GM23248 (cell line): ENCODE measurements around the gene UQCRC1. TPM values are rescaled to one million over a fixed set of nuclear protein-coding genes. Genes with fewer than 3 reads are reported as not detected.

Experiments used
- DNase-seq: peaks from one replicate; pipeline ENCODE4 v3.0.0-alpha.2; 2015
- H2AFZ ChIP-seq: fragments of 200-600 bp; sonication (generic); 2 replicates; pipeline ENCODE4 v1.6.1; 2016; ENCODE audit warnings: antibody characterized with exemption
- H3F3A ChIP-seq: fragments of 200-600 bp; sonication (generic); 2 replicates; pipeline ENCODE4 v1.6.1; 2016; ENCODE audit warnings: mild to moderate bottlenecking, antibody characterized with exemption, mixed run types; ENCODE audit not compliant: insufficient read depth
- H3K27ac ChIP-seq: fragments of 200-600 bp; sonication (generic); 2 replicates; pipeline ENCODE4 v1.5.1; 2016; ENCODE audit warnings: mild to moderate bottlenecking
- H3K27me3 ChIP-seq: fragments of 200-600 bp; sonication (generic); replicated peaks from 2 replicates; pipeline ENCODE4 v1.6.1; 2016; ENCODE audit warnings: mild to moderate bottlenecking; ENCODE audit not compliant: insufficient read depth
- H3K36me3 ChIP-seq: fragments of 200-600 bp; sonication (generic); 2 replicates; pipeline ENCODE4 v1.6.1; 2016; ENCODE audit warnings: low read depth, mild to moderate bottlenecking
- H3K4me1 ChIP-seq: fragments of 200-600 bp; sonication (generic); 2 replicates; pipeline ENCODE4 v1.6.1; 2016; ENCODE audit warnings: mild to moderate bottlenecking; ENCODE audit not compliant: insufficient read depth
- H3K4me2 ChIP-seq: fragments of 200-600 bp; sonication (generic); one replicate; pipeline ENCODE4 v1.6.1; 2016; ENCODE audit warnings: mild to moderate bottlenecking; ENCODE audit not compliant: unreplicated experiment
- H3K4me3 ChIP-seq: fragments of 200-600 bp; sonication (generic); 2 replicates; pipeline ENCODE4 v1.5.1; 2016; ENCODE audit warnings: mild to moderate bottlenecking
- H3K79me2 ChIP-seq: fragments of 200-600 bp; sonication (generic); 2 replicates; pipeline ENCODE4 v1.6.1; 2016; ENCODE audit warnings: mild to moderate bottlenecking; ENCODE audit not compliant: insufficient read depth
- H3K9ac ChIP-seq: fragments of 200-600 bp; sonication (generic); 2 replicates; pipeline ENCODE4 v1.6.1; 2016; ENCODE audit warnings: mild to moderate bottlenecking
- H3K9me2 ChIP-seq: fragments of 200-600 bp; sonication (generic); 2 replicates; pipeline ENCODE4 v1.6.1; 2016; ENCODE audit warnings: mixed run types, mild to moderate bottlenecking, moderate library complexity; ENCODE audit not compliant: insufficient read depth
- H3K9me3 ChIP-seq: fragments of 200-600 bp; sonication (generic); one replicate; pipeline ENCODE4 v1.6.1; 2017; ENCODE audit warnings: low read depth
- H4K20me1 ChIP-seq: fragments of 200-600 bp; sonication (generic); 2 replicates; pipeline ENCODE4 v1.6.0; 2016; ENCODE audit not compliant: insufficient read depth
- EZH2 ChIP-seq: fragments of 200-600 bp; sonication (generic); IDR thresholded peaks from 2 replicates; pipeline ENCODE4 v1.6.1; 2018; ENCODE audit warnings: antibody characterized with exemption, mild to moderate bottlenecking; ENCODE audit not compliant: insufficient read depth, poor library complexity, severe bottlenecking
- EZH2phosphoT487 ChIP-seq: fragments of 200-600 bp; sonication (generic); IDR thresholded peaks from 2 replicates; pipeline ENCODE4 v1.6.1; 2018; ENCODE audit warnings: antibody characterized with exemption, moderate library complexity, mild to moderate bottlenecking, low read depth; ENCODE audit not compliant: insufficient read depth
- WGBS, 2 experiments: methylation state at CpG; one replicate each; pipeline ENCODE4 v1.1.6; 2015 to 2017; ENCODE audit warnings: low lambda C conversion rate in 2 of 2, low coverage in 1 of 2; ENCODE audit errors: missing lambda C conversion rate in 2 of 2; 5-methylcytosine and 5-hydroxymethylcytosine counted together
- in situ Hi-C: fragments of 300-500 bp; cut with MboI; formaldehyde crosslinking; loops from 2 replicates; pipeline ENCODE4 v1.15.0; 2020
- polyA plus RNA-seq: library from polyadenylated mRNA; unstranded; fragments of >200 nt; fragmentation: Nextera tagmentation; extraction: Ambion mirVana; gene quantifications from 2 replicates; pipeline ENCODE4 v1.2.1, GENCODE V29; 2016
- total RNA-seq: library from RNA; depleted of rRNA; stranded (reverse); fragments of >200 nt; shearing (Covaris generic); gene quantifications from 2 replicates; pipeline ENCODE4 v1.2.3, GENCODE V29; 2014

UQCRC1 gene
- total and polyA plus RNA-seq, 2 experiments from 2014 or later: 252 to 285 TPM

- no peaks in the 10 kb centered on the region for H3K9me3 ChIP-seq
- H4K20me1 ChIP-seq: no peaks in the 10 kb centered on the region
- no peak overlapping the region for H3K9ac ChIP-seq
- in situ Hi-C loops: no loop called here
- 83 to 86% methylated on average over 8 of the region's 8 CpGs for WGBS, 2 experiments
- no peaks in the 10 kb centered on the region for H3K9me2 ChIP-seq
- H3K27me3 ChIP-seq: no peaks in the 10 kb centered on the region
- peaks cover 17% of the 10 kb centered on the region; the same call in 1 of the 2 replicates for H3K36me3 ChIP-seq
- H3K4me2 ChIP-seq: no peak overlapping the region
- peaks cover 52% of the 10 kb centered on the region for H3K4me1 ChIP-seq
- no peak overlapping the region for H3K4me3 ChIP-seq
- DNase-seq: no peak
- no peak overlapping the region for H3K27ac ChIP-seq
- H3K79me2 ChIP-seq: peaks cover 7% of the 10 kb centered on the region; the same call in 1 of the 2 replicates
- peaks cover 41% of the 10 kb centered on the region for H3F3A ChIP-seq
- no peak for TF ChIP-seq EZH2
- TF ChIP-seq EZH2phosphoT487: no peak
- H2AFZ ChIP-seq: no peak overlapping the region
Measured at GRCh38 chr3:48596676-48597407, 12.6 kb downstream of the UQCRC1 start.

- TF ChIP-seq EZH2phosphoT487: no peak
- TF ChIP-seq EZH2: no peak
- H3K4me1 ChIP-seq: peaks cover 52% of the 10 kb centered on the region
Measured at GRCh38 chr3:48596157-48596556, 13.3 kb downstream of the UQCRC1 start.

GRCh38 chr3:48595526-48596121 is 13.8 kb downstream of the UQCRC1 start:
- in situ Hi-C loops: no loop called here
- H3K4me1 ChIP-seq: peaks cover 52% of the 10 kb centered on the region
- H2AFZ ChIP-seq: no peak overlapping the region
- H3F3A ChIP-seq: peaks cover 32% of the 10 kb centered on the region
- no peak for TF ChIP-seq EZH2
- no peak for TF ChIP-seq EZH2phosphoT487
- peak overlapping the region; percentile 72; the same call in 1 of the 2 replicates for H3K9ac ChIP-seq
- peaks cover 7% of the 10 kb centered on the region; the same call in 1 of the 2 replicates for H3K79me2 ChIP-seq
- DNase-seq: peak; percentile 97
- no peaks in the 10 kb centered on the region for H4K20me1 ChIP-seq
- H3K36me3 ChIP-seq: peaks cover 12% of the 10 kb centered on the region; the same call in 1 of the 2 replicates
- WGBS, 2 experiments: 1 to 3% methylated on average over 10 of the region's 10 CpGs
- peak overlapping the region; percentile 44 for H3K27ac ChIP-seq
- H3K27me3 ChIP-seq: no peaks in the 10 kb centered on the region
- H3K4me2 ChIP-seq: peak overlapping the region; percentile 76
- H3K9me2 ChIP-seq: no peaks in the 10 kb centered on the region
- no peaks in the 10 kb centered on the region for H3K9me3 ChIP-seq
- peak overlapping the region; percentile 68 for H3K4me3 ChIP-seq

More at GRCh38 chr3:48596157-48596556, 13.3 kb downstream of the UQCRC1 start:
- Histone ChIP-seq H3K79me2 (peaks cover 7% of the 10 kb centered on the region; the same call in 1 of the 2 replicates), H4K20me1 (no peaks in the 10 kb centered on the region), H2AFZ (no peak overlapping the region), H3K4me3 (no peak overlapping the region), H3K27ac (peak overlapping the region; percentile 44), H3K9me2 (no peaks in the 10 kb centered on the region), H3F3A (peaks cover 34% of the 10 kb centered on the region), H3K27me3 (no peaks in the 10 kb centered on the region), H3K4me2 (peak overlapping the region; percentile 76), H3K9ac (peak overlapping the region; percentile 14; the same call in 1 of the 2 replicates), H3K36me3 (peaks cover 17% of the 10 kb centered on the region; the same call in 1 of the 2 replicates), H3K9me3 (no peaks in the 10 kb centered on the region)
- DNase-seq: no peak
- in situ Hi-C loops: no loop called here
- 85 to 88% methylated on average over 5 of the region's 5 CpGs for WGBS, 2 experiments

- Histone ChIP-seq H3K36me3 (peaks cover 9% of the 10 kb centered on the region; the same call in 1 of the 2 replicates), H3F3A (peaks cover 27% of the 10 kb centered on the region), H3K9ac (peak within 1 kb of the TSS; percentile 72), H3K4me1 (peaks cover 52% of the 10 kb centered on the region), H4K20me1 (no peaks in the 10 kb centered on the region), H3K4me2 (peak within 1 kb of the TSS; percentile 76), H3K27ac (peak within 1 kb of the TSS; percentile 44), H2AFZ (peak within 1 kb of the TSS; percentile 64), H3K9me3 (no peaks in the 10 kb centered on the region), H3K9me2 (no peaks in the 10 kb centered on the region), H3K27me3 (no peaks in the 10 kb centered on the region), H3K79me2 (peaks cover 7% of the 10 kb centered on the region; the same call in 1 of the 2 replicates), H3K4me3 (peak within 1 kb of the TSS; percentile 68)
- peak; percentile 51 for DNase-seq
- in situ Hi-C loops: no loop called here
- TF ChIP-seq EZH2phosphoT487: no peak
- no peak for TF ChIP-seq EZH2
- 3% methylated on average over 19 to 25 of the region's 35 CpGs for WGBS, 2 experiments
Measured at GRCh38 chr3:48595075-48595525, 14.3 kb downstream of the UQCRC1 start, which contains the start of gene COL7A1. Gene COL7A1 (minus strand): TSS chr3:48595329. CDS start chr3:48595159, 170 bp downstream.
